Body of pancreas (tissue), 4 donors: ENCODE data around the gene MKNK2. TPM values are rescaled to one million over a fixed set of nuclear protein-coding genes. Genes with fewer than 3 reads are reported as not detected.

Experiments
- ATAC-seq: fragments of 150-250 bp; one replicate; pipeline ENCODE4 v1.9.1; 2016
- DNase-seq, 4 donors: peaks; one replicate each; pipeline ENCODE4 v3.0.0-alpha.2; 2019
- H3K27ac ChIP-seq, 4 donors: fragments of 200-600 bp; sonication (generic); 1 replicate in 3 of 4; 2 replicates in 1 of 4; pipeline versions ENCODE4 v1.5.1 to v1.6.1; 2016 to 2019; ENCODE audit warnings: mild to moderate bottlenecking in 1 of 4, mixed read lengths in 1 of 4, moderate library complexity in 1 of 4
- H3K27me3 ChIP-seq, 2 donors: fragments of 200-600 bp; sonication (generic); one replicate each; pipeline ENCODE4 v1.6.0; 2016; ENCODE audit warnings: mild to moderate bottlenecking in 1 of 2
- H3K36me3 ChIP-seq, 2 donors: fragments of 200-600 bp; sonication (generic); replicated peaks in 1 of 2; 2 replicates each; pipeline ENCODE4 v1.5.1; 2016; ENCODE audit warnings: low read depth in 2 of 2; ENCODE audit not compliant: insufficient read depth in 1 of 2
- H3K4me1 ChIP-seq: fragments of 200-600 bp; sonication (generic); one replicate; pipeline ENCODE4 v1.6.0; 2016
- H3K4me3 ChIP-seq, 2 donors: fragments of 200-600 bp; sonication (generic); 1 replicate in 1 of 2; 2 replicates in 1 of 2; pipeline ENCODE4 v1.5.1; 2016 to 2019
- H3K9me3 ChIP-seq, 3 donors: fragments of 200-600 bp; sonication (generic); 1 replicate in 2 of 3; 2 replicates in 1 of 3; pipeline ENCODE4 v1.5.1; 2016
- POLR2A ChIP-seq, 3 donors: fragments of 450-650 bp; IDR thresholded peaks; one replicate each; pipeline ENCODE4 v1.6.1; 2016; ENCODE audit warnings: antibody characterized with exemption in 3 of 3, mild to moderate bottlenecking in 2 of 3
- WGBS, 2 donors: methylation state at CpG; one replicate each; pipeline ENCODE4 v1.1.5; 2017; 5-methylcytosine and 5-hydroxymethylcytosine counted together
- intact Hi-C: fragments of 100-400 bp; cut with DNase I; formaldehyde crosslinking; loops from one replicate; pipeline ENCODE4 v1.15.1; 2023
- total RNA-seq, 2 donors: library from RNA; depleted of rRNA; stranded (reverse); fragments of >200 nt; gene quantifications; one replicate each; pipeline ENCODE4 v1.1.0, GENCODE V29; 2016
- TF ChIP-seq, protein P1 (sequence below), 7 experiments: fragments of 450-650 bp in 4 of 7; fragments of 200-600 bp in 3 of 7; sonication (generic) in 3 of 7; IDR thresholded peaks; one replicate each; pipeline ENCODE4 v1.5.1; 2016 to 2019; ENCODE audit warnings: antibody characterized with exemption in 7 of 7

MKNK2 gene
- total RNA-seq, 2 donors from 2014 or later = 180 to 273 TPM

DNA sequence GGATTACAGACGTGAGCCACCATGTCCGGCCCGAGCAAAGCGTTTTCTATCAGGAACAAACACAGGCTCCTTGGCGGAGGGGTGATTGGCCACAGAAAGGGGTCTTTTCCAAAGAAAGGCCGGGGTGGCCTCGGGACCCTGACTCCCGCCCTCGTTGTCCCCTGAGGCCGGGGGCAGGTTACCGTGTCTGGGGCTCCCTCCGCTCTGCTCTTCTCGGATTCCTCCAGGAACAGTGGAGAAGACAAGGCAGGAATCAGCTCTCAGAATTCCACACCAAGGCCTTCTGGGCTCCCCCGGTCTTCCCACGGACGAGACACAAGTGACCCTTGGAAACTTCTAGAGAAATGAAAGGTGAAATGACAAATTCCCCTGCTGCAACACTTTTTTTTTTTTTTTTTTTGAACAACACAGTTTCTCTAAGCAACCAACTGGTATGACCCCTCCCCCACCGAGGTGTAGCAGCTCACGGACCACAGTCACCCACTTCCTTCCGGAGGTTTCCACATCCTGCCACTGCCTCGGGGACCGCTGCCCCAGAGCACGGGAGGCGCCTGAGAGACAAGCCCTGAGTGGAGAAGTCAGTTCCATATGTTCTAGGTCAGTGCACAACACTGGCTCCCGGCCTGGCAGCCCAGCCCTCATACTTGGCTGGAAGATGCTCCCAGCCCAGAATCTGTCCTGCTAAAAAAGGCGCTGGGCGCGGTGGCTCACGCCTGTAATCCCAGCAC lies 34.1 kb upstream of the MKNK2 start:
- H3K36me3 ChIP-seq = peaks cover 0 to 2% of the 10 kb centered on the region in 2 donors
- no peak overlapping the region for H3K4me3 ChIP-seq
- peaks cover 9% of the 10 kb centered on the region for H3K4me1 ChIP-seq
- peak overlapping the region in 2 of 4 donors; percentile 34 to 53 for H3K27ac ChIP-seq
- WGBS, 2 donors = 60 to 82% methylated on average over 11 to 28 of the region's 28 CpGs
- peak in 1 of 3 donors; percentile 17 for TF ChIP-seq POLR2A (IDR thresholded peaks at IDR 0.05)
- TF ChIP-seq, protein P1, sequence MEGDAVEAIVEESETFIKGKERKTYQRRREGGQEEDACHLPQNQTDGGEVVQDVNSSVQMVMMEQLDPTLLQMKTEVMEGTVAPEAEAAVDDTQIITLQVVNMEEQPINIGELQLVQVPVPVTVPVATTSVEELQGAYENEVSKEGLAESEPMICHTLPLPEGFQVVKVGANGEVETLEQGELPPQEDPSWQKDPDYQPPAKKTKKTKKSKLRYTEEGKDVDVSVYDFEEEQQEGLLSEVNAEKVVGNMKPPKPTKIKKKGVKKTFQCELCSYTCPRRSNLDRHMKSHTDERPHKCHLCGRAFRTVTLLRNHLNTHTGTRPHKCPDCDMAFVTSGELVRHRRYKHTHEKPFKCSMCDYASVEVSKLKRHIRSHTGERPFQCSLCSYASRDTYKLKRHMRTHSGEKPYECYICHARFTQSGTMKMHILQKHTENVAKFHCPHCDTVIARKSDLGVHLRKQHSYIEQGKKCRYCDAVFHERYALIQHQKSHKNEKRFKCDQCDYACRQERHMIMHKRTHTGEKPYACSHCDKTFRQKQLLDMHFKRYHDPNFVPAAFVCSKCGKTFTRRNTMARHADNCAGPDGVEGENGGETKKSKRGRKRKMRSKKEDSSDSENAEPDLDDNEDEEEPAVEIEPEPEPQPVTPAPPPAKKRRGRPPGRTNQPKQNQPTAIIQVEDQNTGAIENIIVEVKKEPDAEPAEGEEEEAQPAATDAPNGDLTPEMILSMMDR (IDR thresholded peaks at IDR 0.05) = no peak
- no peaks in the 10 kb centered on the region for H3K27me3 ChIP-seq
- DNase-seq (peak in 3 of 4 donors; percentile 43 to 82 (median 49)), ATAC-seq (no peak)
- H3K9me3 ChIP-seq = no peaks in the 10 kb centered on the region
- intact Hi-C loops = loop anchor here (10.0 kb wide), 1 partner anchor 160 kb away; no protein-coding TSS in a partner anchor

DNA sequence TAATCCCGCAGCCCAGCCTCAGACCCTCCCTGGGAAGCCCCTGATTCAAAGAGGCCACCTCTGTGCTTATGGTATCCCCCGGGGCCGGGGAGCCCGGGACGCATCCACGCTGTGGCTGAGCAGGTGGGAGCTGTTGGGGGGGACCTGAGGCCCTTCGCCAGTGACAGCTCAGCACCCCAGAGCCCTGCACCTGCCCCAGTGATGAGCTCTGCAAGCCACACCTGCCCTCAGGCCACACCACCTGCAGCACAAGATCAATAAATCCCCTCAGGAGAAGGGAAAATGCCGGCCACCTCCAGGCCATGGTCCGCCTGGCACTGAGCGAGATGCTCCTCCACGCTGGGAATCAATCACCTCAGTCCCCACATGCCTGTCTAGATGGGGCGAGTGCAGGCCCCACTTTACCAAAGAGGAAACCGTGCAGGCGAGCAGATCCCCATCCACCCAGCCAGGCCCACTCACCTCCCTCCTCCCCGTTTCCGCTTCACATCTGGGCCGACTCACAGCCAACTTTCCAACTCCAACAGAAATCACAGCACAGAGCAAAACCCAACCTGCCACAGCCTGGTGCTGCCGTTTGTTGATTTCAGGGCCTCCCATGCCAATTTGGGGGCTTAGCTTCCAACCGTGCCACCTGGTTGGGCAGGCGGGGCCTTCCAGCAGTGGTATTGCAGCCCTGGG lies 32.3 kb upstream of the MKNK2 start:
- WGBS, 2 donors = 80 to 87% methylated on average over 12 to 20 of the region's 20 CpGs
- Histone ChIP-seq H3K4me1 (peaks cover 9% of the 10 kb centered on the region), H3K27me3 (no peaks in the 10 kb centered on the region), H3K9me3 (no peaks in the 10 kb centered on the region), H3K4me3 (no peak overlapping the region), H3K27ac (peak overlapping the region in 1 of 4 donors; percentile 53), H3K36me3 (peaks cover 0 to 2% of the 10 kb centered on the region in 2 donors)
- intact Hi-C loops = loop anchor here (10.0 kb wide), 1 partner anchor 159 kb away; no protein-coding TSS in a partner anchor
- ATAC-seq = no peak
- TF ChIP-seq POLR2A (IDR thresholded peaks at IDR 0.05) = peak in 1 of 3 donors; percentile 8
- TF ChIP-seq, protein P1 (IDR thresholded peaks at IDR 0.05) = no peak
- DNase-seq = no peak

DNA sequence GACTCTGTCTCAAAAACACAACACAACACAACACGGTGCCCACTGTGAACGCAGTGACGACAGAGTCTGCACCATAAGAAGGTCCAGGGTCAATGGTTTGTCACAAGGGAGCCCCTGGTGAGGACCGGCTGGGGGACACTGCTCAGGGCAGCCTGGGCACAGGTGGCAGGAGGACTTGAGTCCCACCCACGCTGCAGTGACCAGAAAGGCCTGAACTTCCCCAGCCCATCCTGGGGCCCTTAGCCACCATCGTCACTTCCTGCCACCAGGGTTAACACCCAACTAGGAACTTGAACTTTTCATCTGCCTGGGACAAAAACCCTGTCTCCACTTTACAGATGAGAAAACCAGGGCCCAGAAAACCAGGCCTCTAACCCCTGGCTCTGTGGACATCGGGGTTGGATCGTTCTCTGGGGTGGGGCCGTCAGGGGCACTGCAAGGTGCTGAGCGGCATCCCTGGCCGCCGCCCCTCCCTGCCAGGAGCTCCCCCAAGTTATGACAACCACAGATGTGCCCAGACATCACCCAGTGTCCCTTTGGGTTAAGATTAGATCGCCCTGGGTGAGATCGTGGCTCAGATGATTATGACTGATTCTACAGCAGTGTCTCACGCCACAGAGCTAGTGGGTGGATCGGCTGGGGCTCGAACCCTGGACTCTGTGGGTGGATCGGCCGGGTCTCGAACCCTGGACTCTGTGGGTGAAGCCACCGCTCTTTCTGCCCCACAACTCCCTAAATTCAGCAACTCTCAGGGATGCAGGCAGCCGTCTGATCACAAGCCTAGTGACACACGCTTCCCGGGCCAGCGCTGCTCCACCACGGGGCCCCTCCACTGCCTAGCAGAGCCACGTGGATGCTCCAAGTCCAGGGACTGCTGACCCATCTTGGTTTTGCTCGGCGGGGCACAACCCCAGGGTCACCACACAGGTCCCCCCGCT lies 31.1 kb upstream of the MKNK2 start:
- ATAC-seq (no peak), DNase-seq (peak in 1 of 4 donors; percentile 56)
- no peaks in the 10 kb centered on the region for H3K27me3 ChIP-seq
- H3K27ac ChIP-seq = peak overlapping the region in 1 of 4 donors; percentile 38
- no peak overlapping the region for H3K4me3 ChIP-seq
- WGBS, 2 donors = 71 to 79% methylated on average over 4 to 29 of the region's 30 CpGs
- H3K4me1 ChIP-seq = peaks cover 2% of the 10 kb centered on the region
- TF ChIP-seq, protein P1 (IDR thresholded peaks at IDR 0.05) = no peak
- no peaks in the 10 kb centered on the region for H3K9me3 ChIP-seq
- peaks cover 0 to 10% of the 10 kb centered on the region in 2 donors for H3K36me3 ChIP-seq
- intact Hi-C loops = loop anchor here (10.0 kb wide), 1 partner anchor 157 kb away; no protein-coding TSS in a partner anchor

DNA sequence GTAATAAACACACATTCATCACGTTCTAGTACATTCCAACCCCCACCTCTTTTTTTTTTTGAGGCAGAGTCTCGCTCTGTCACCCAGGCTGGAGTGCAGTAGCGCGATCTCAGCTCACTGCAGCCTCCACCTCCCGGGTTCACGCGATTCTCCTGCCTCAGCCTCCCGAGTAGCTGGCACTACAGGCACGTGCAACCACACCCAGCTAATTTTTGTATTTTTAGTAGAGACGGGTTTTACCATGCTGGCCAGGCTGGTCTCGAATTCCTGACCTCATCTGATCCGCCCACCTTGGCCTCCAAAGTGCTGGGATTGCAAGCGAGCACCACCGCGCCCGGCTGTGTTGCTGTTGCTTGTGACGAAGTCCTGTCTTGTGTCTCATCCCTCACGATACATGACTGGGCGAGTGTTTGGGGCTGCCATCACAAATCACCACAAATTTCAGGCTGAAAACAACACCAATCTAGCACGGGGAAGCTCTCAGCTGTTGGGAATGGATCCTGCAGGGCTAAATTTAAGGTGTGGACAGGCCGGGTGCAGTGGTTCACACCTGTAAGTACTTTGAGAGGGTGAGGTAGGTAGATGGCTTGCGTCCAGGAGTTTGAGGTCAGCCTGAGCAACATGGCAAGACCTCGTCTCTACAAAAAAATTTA lies 29.4 kb upstream of the MKNK2 start:
- 82 to 87% methylated on average over 18 to 23 of the region's 23 CpGs for WGBS, 2 donors
- H3K4me3 ChIP-seq = no peak overlapping the region
- no peaks in the 10 kb centered on the region for H3K9me3 ChIP-seq
- intact Hi-C loops = loop anchor here (10.0 kb wide), 1 partner anchor 156 kb away; no protein-coding TSS in a partner anchor
- no peaks in the 10 kb centered on the region for H3K4me1 ChIP-seq
- no peaks in the 10 kb centered on the region for H3K27me3 ChIP-seq
- H3K27ac ChIP-seq = no peak overlapping the region
- peaks cover 3 to 17% of the 10 kb centered on the region in 2 donors for H3K36me3 ChIP-seq
- TF ChIP-seq, protein P1 (IDR thresholded peaks at IDR 0.05) = no peak
- no peak for TF ChIP-seq POLR2A (IDR thresholded peaks at IDR 0.05)
- no peak for DNase-seq
- ATAC-seq = no peak
